G401.6 (cell line): ENCODE results near the gene CBLN3.

Experiments
- FAIRE-seq: peaks from 2 replicates; lab custom pipeline; 2012; peaks lifted over from hg19 to GRCh38; lab: Jason Lieb, UNC

The CBLN3 gene

GRCh38 chr14:24439257-24439656 lies 9.8 kb upstream of the CBLN3 start:
- FAIRE-seq: no peak

GRCh38 chr14:24438223-24439097 lies 9.0 kb upstream of the CBLN3 start:
- FAIRE-seq: no peak

- no peak for FAIRE-seq
Measured at GRCh38 chr14:24437736-24438067, 8.2 kb upstream of the CBLN3 start.

GRCh38 chr14:24437020-24437735 lies 7.7 kb upstream of the CBLN3 start:
- no peak for FAIRE-seq

- peak; percentile 67 for FAIRE-seq
Measured at GRCh38 chr14:24436355-24437019, 7.0 kb upstream of the CBLN3 start.

GRCh38 chr14:24435998-24436354 lies 6.5 kb upstream of the CBLN3 start:
- FAIRE-seq: no peak

- FAIRE-seq: no peak
Measured at GRCh38 chr14:24435192-24435810, 5.8 kb upstream of the CBLN3 start.

- no peak for FAIRE-seq
Measured at GRCh38 chr14:24434676-24435075, 5.2 kb upstream of the CBLN3 start.

GRCh38 chr14:24434036-24434435 lies 4.6 kb upstream of the CBLN3 start:
- no peak for FAIRE-seq

GRCh38 chr14:24432259-24433131 lies 3.0 kb upstream of the CBLN3 start:
- no peak for FAIRE-seq

GRCh38 chr14:24431569-24432258 lies 2.2 kb upstream of the CBLN3 start:
- peak; percentile 39 for FAIRE-seq

- FAIRE-seq: no peak
Measured at GRCh38 chr14:24430682-24431568, 1.5 kb upstream of the CBLN3 start.

- FAIRE-seq: no peak
Measured at GRCh38 chr14:24430143-24430681, 744 bp upstream of the CBLN3 start.

- no peak for FAIRE-seq
Measured at GRCh38 chr14:24428628-24429394, 657 bp downstream of the CBLN3 start.

GRCh38 chr14:24427537-24428508 lies 1.6 kb downstream of the CBLN3 start:
- FAIRE-seq: no peak

- FAIRE-seq: no peak
Measured at GRCh38 chr14:24426912-24427536, 2.4 kb downstream of the CBLN3 start.

- no peak for FAIRE-seq
Measured at GRCh38 chr14:24426150-24426911, 3.1 kb downstream of the CBLN3 start.
